ENCODE measurements around the gene DUOX1.

The DUOX1 gene

GRCh38 chr15:45131510-45131909 is 1.7 kb downstream of the DUOX1 start:
- no peak for TF ChIP-seq POU6F1 (CRISPR knock-in tag; IDR thresholded peaks at IDR 0.05; ENCODE audit: borderline replicate concordance, low read depth)
- TF ChIP-seq OSR1 (CRISPR knock-in tag; IDR thresholded peaks at IDR 0.05), result no peak
- TF ChIP-seq SNAI2 (CRISPR knock-in tag; IDR thresholded peaks at IDR 0.05), result no peak
- TF ChIP-seq ARNTL (CRISPR knock-in tag; IDR thresholded peaks at IDR 0.05; ENCODE audit: borderline replicate concordance, low read depth), result no peak
- TF ChIP-seq CSDC2 (CRISPR knock-in tag; IDR thresholded peaks at IDR 0.05), result no peak
- no peak for TF ChIP-seq GLIS3 (CRISPR knock-in tag; IDR thresholded peaks at IDR 0.05)
- TF ChIP-seq ZC3H10 (CRISPR knock-in tag; IDR thresholded peaks at IDR 0.05), result no peak
- TF ChIP-seq ZNF8 (CRISPR knock-in tag; IDR thresholded peaks at IDR 0.05), result no peak
- TF ChIP-seq ZFP30 (CRISPR knock-in tag; IDR thresholded peaks at IDR 0.05), result no peak
- no peak for TF ChIP-seq ISL1 (CRISPR knock-in tag; IDR thresholded peaks at IDR 0.05)
- no peak for TF ChIP-seq BACH2 (CRISPR knock-in tag; IDR thresholded peaks at IDR 0.05; ENCODE audit: borderline replicate concordance)
- TF ChIP-seq ZNF70 (CRISPR knock-in tag; IDR thresholded peaks at IDR 0.05), result no peak
- no peak for TF ChIP-seq PPARA (CRISPR knock-in tag; IDR thresholded peaks at IDR 0.05; ENCODE audit: borderline replicate concordance)
- ATAC-seq, result no peak

DNA sequence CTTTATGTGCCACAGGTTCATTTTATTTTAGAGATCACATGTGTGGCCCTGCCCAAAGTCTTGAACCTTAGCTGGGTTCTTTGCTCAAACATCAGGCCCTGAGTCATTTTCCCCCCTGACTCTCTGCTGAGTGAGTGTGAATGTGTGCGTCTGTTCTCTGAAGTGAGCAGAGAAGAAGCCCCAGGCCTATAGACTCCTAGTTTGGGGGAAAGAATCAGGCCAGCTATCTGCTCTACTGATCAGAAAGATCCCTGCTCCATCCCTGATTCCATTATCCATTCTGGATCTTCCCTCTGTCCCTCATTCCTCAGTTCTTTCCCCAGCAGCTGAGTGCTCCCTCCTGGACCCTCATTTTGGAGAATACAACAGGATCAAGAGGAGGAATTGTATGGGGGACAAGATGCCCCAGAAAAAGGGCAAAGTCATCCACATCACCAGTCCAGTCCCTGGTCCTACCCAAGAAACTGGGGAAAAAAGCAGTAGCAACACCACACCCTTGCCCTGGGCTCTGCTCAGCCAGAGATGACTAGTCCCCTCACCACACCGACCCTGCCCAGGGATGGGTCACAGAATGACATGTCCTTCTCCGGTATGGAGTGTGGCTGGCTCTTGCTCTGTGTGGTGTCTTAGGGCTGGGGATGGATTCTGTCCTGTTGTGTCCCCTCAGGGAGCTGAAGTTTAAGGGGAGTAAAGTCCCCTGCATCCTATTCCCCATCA is 3.2 kb downstream of the DUOX1 start:
- TF ChIP-seq TCF4 (CRISPR knock-in tag; IDR thresholded peaks at IDR 0.05; ENCODE audit: borderline replicate concordance) (no peak), TSHZ2 (CRISPR knock-in tag; IDR thresholded peaks at IDR 0.05) (no peak), ZFP3 (CRISPR knock-in tag; IDR thresholded peaks at IDR 0.05) (no peak), ZNF8 (CRISPR knock-in tag; IDR thresholded peaks at IDR 0.05) (no peak)

GRCh38 chr15:45133561-45133920 is 3.7 kb downstream of the DUOX1 start:
- ATAC-seq, result peak; percentile 17; the same call in 1 of the 3 replicates
- no peak for TF ChIP-seq ZNF8 (CRISPR knock-in tag; IDR thresholded peaks at IDR 0.05)
- no peak for TF ChIP-seq TCF4 (CRISPR knock-in tag; IDR thresholded peaks at IDR 0.05; ENCODE audit: borderline replicate concordance)
- no peak for TF ChIP-seq CREB5 (CRISPR knock-in tag; IDR thresholded peaks at IDR 0.05; ENCODE audit: low read depth)
- no peak for TF ChIP-seq POU6F1 (CRISPR knock-in tag; IDR thresholded peaks at IDR 0.05; ENCODE audit: borderline replicate concordance, low read depth)

More for the DNA sequence above, 3.2 kb downstream of the DUOX1 start:
- ATAC-seq, result 0 out of 3 replicates have a peak, but pooled peaks have one; percentile 13

DNA sequence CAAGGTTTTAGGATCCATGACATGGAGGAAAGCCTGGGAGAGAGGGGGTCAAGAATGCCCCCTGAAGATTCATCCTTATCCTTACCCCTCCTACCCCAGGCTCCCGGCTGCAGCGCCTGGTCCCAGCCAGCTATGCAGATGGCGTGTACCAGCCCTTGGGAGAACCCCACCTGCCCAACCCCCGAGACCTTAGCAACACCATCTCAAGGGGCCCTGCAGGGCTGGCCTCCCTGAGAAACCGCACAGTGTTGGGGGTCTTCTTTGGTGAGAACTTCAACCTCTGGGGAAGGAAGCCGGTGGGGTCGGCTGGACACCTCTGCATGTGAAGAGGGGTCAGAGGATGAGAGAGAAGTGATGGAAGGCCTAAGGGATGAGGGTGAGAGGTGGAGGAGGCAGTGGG is 4.3 kb downstream of the DUOX1 start:
- ATAC-seq, result no peak
- no peak for TF ChIP-seq ARNTL (CRISPR knock-in tag; IDR thresholded peaks at IDR 0.05; ENCODE audit: borderline replicate concordance, low read depth)
- no peak for TF ChIP-seq TOX (CRISPR knock-in tag; IDR thresholded peaks at IDR 0.05; ENCODE audit: borderline replicate concordance)
- no peak for TF ChIP-seq ISL1 (CRISPR knock-in tag; IDR thresholded peaks at IDR 0.05)
- no peak for TF ChIP-seq ESRRG (CRISPR knock-in tag; IDR thresholded peaks at IDR 0.05)
- no peak for TF ChIP-seq ZC3H10 (CRISPR knock-in tag; IDR thresholded peaks at IDR 0.05)
- no peak for TF ChIP-seq POU6F1 (CRISPR knock-in tag; IDR thresholded peaks at IDR 0.05; ENCODE audit: borderline replicate concordance, low read depth)
- TF ChIP-seq ZNF8 (CRISPR knock-in tag; IDR thresholded peaks at IDR 0.05), result no peak
- TF ChIP-seq ZFP30 (CRISPR knock-in tag; IDR thresholded peaks at IDR 0.05), result no peak
- no peak for TF ChIP-seq ZNF70 (CRISPR knock-in tag; IDR thresholded peaks at IDR 0.05)
- no peak for TF ChIP-seq ZFP3 (CRISPR knock-in tag; IDR thresholded peaks at IDR 0.05)
- no peak for TF ChIP-seq PPARA (CRISPR knock-in tag; IDR thresholded peaks at IDR 0.05; ENCODE audit: borderline replicate concordance)
- no peak for TF ChIP-seq GLIS3 (CRISPR knock-in tag; IDR thresholded peaks at IDR 0.05)

All from SK-N-SH treated with all-trans-retinoic acid at 6 μM for 48 hours (cell line).